GM21786 (cell line): ENCODE measurements around the gene MCU.

ENCODE experiments used
- ATAC-seq: cut with Tn5 transposase; IDR thresholded peaks from one replicate; pipeline ENCODE4 v1.9.1; 2021; ENCODE audit not compliant: unreplicated experiment

The MCU gene

DNA sequence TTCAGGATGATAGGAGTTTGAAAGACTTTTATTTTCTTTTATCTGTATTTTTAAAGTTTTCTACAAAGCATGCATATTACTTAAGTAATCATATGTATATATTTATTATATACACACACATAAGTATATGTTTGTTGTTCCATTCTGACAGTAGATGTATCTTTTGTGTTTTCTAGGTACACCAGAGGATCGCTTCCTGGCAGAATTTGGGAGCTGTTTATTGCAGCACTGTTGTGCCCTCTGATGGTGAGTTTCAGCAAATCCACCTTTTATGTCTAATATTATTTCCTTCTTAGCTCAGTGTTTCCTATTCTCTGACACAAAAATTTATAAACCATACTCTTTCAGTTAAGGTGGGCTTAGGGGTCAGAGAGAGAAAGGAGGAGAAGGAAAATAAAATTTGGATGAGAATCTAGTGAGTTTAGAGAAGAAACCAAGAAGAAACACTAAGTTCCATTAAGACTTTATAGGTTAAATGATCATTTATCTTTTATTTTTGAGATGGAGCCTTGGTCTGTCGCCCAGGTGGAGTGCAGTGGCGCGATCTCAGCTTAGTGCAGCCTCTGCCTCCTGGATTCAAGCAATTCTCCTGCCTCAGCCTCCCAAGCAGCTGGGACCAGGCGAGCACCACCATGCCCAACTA, 142.4 kb downstream of the MCU start:
- no peak for ATAC-seq

DNA sequence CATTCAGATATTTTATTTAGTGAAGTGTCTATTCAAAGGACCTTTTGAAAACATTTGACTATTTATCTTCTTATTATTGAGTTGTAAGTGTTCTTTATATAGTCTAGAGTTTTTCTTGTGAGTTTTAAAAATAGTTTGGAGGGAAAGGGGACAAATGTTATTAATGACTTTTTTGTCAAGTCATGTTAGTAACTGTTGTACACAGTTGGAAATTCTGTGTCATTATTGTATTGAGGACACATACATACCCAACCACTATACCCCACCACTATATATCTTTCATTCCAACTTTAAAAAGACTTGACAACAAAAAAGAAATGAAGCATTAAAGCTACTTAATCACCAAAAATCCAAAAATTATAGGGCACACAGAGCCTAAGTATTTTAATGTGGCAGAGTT, 148.4 kb downstream of the MCU start:
- no peak for ATAC-seq

DNA sequence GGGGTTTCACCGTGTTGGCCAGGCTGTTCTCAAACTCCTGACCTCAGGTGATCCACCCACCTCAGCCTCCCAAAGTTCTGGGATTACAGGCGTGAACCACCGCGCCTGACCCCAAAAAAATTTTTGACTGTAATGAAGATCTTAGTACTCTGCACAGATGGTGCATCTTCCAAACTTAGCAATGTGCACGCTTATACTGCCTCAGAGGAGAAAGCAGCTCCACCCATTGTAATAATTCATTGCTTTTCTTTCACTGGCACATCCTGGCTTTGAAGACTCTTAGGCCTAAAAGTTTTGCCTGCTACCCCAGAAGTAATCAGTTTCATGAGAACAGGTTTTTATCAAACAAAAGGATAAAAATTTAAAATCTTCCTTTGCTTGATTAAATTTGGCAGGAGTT, 149.5 kb downstream of the MCU start:
- no peak for ATAC-seq

DNA sequence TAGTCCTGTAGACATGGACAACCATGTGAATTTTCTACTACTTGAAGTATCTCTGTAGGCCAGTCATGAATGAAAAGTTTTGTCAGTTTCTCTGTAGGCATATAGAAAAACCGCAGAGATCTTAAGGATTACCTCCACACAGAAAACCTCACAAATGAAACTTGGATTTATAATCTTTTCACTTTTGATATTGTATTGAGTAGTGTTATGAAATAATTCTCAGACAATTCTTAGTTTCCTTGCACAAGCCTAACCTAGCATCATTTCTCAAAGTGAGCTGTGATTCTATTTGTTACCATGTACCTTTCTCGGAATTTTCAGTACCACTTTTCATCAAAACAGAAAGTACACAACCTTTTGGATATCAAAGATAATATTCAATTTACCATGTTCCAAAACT, 150.2 kb downstream of the MCU start:
- ATAC-seq = no peak

DNA sequence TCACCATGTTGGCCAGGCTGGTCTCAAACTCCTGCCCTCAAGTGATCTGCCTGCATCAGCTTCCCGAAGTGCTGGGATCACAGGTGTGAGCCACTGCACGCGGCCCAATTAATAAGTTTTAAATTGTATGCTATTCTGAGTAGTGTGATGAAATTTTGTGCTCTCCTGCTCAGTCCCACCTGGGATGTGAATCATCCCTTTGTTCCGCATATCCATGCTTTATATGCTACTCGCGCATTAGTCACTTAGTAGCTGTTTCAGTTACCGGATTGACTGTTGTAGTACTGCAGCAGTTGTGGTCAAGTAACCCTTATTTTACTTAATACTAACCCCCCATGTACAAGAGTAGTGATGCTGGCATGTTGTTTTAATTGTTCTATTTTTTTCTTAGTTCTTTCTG, 154.3 kb downstream of the MCU start:
- no peak for ATAC-seq

DNA sequence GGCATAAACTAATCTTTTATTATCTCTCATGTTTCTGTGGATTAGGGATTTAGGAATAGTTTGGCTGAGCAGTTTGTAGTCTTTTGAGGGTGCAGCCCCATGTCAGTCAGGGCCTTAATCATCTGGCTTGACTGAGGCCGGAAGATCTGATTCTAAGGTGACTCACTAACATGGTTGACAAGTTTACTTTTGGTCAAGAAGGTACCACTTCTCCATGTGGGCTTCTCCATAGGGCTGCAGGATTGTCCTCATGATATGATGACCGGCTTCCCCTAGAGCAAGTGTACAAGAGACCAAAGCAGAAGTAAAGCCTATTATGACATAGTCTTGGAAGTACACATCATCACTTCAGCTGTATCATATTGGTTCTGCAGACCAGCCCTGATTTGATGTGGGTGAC, 155.7 kb downstream of the MCU start:
- no peak for ATAC-seq

DNA sequence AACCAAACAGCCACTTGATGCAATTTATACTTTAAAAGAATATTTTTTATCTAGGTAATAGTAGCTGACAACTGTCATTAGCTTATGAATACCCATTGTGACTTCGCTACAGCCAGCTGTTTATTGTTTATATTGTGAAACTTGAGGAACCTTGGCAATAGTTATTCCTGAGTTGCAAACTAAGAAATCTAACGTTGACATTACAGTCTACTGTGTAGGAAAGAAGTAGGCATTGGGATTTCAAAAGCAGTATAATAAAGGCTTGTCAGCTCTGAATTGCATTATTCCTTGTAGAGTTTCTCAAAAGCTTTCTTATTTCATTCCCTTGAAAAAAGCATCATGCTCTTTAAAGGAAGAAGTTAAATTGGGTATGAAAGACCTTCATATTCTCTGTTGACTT, 158.9 kb downstream of the MCU start:
- no peak for ATAC-seq

DNA sequence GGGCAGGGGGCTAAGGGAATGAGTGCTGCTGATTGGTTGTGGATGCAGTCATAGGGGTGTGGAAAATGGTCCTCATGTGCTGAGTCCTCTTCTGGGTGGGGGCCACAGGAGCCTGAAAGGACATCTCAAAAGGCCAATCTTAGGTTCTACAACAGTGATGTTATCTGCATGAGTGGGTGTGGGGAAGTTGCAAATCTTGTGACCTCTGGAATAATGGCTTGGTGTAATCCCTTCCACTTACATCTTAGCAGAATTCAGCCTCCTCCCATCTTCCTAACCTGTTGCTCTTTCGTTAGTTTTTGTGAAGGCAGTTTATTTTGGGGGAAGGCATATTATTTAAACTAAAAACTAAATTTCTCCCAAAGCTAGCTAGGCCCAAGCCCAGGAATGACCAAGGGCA, 159.6 kb downstream of the MCU start:
- ATAC-seq = no peak

DNA sequence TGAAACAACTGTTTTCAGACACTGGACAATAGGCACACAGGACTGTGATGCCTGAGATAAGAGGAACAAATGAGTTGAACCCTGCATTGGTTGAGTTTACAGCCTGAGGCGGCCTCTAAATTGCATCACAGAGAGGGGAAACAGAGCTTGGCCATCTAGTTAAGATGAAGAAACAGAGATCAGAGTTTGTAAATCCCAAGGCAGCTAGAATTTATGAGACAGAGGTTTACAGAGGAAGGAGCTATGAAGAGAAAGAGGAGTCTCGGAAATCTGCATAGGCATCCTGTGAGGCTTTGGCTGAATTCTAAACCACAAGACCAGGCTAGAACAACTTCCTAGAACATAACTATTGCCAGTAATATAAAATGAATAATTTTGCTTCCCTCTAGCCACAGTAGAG, 160.6 kb downstream of the MCU start:
- ATAC-seq = no peak

DNA sequence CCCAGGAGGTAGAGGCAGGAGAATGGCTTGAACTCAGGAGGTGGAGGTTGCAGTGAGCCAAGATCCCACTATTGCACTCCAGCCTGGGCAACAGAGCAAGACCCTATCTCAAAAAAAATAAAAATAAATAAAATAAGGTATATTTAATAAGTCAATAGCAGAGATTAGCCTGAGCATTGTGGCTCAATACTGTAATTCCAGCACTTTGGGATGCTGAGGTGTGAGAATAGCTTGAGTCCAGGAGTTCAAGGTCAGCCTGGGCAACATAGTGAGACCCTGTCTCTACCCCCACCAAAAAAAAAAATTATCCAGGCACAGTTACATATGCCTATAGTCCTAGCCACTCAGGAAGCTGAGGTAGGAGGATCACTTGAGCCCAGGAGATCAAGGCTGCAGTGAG, 163.2 kb downstream of the MCU start:
- no peak for ATAC-seq

DNA sequence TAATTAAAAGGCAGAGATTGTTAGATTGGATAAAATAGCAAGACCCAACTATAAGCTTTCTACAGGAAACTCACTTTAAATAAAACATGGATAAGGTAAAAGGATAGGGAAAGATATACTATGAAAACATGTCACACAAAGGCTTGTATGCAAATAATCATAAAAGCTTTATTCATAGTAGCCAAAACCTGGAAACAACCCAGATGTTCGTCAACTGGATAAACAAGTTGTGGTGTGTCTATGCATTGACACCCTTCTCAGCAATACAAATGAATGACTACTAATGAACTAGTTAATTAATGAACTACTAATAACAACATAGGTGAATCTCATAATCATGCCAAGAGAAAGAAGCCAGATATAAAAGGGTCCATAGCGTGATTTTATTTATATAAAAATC, 163.8 kb downstream of the MCU start:
- no peak for ATAC-seq

DNA sequence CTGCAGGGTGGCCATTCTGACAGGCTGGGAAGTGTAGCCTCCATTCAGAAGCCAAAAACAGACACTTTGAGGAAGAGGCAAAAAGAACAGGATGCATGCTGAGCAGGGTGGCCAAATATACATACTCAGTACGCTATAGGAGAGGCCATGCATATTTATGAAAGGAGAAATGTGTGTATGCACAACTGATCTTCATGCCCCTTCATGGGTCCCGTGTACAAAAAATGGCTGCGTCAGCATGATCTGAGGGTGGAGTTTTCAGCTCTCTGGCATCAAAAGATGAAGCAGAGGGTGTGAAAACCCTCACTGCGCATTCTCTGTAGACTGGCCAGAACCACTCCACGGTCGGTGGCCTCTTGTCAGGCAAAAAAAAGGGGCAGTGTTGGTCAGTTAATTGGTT, 166.1 kb downstream of the MCU start:
- ATAC-seq = no peak

DNA sequence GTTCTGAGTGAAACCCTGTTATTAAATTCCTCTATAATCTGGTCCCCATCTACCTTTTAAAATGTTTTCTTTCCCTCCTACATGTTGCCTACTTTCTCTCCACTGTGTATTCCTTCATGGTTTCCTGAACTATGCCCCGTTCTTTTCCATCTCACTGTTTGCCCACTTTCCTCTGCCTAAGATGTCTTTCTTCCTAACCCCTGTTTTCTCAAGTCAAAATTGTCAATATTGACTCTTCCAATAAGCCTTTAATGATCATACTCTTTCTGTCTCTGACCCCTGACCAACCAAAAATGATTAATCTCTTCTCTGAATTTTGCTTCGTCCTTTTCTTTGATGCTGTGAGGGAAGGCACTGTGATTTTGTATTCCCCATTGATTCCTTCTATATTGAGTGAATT, 171.0 kb downstream of the MCU start:
- no peak for ATAC-seq

DNA sequence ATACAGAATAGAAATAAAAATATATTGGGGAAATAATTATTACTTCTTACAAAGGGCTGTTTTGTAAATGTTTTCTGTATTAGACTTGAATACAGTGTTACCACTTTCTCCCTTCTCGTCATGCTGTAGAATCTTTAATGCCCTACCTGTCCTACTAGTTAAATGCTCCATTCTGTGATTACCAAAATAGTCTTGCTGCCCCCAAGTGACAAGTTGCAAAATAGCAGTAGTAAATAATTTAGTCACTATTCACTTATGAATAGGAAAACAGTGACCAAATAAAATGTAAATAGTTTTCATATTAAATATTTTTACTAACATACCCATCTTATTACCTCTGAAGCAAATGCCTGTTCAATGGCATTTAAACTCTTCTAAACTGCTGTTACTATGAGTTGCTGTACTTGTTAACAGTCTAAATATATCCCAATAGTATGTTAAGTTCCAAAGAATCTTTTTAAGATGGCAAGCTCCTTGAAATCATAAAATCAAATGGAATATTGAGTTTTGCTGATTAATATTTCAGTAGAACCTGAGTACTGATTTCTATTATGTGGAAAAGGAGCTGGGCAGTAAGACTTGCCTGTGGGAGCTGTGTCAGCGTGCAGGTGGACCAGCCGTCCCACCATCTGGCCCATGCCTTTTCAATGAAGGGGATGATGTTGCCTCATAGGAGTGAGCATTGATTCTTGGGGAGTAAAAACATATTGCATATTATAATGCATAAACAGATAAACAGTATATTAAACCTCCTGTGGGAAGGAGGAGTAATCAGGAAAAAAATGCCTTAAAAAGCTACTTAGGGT, 183.5 kb downstream of the MCU start:
- ATAC-seq = no peak

DNA sequence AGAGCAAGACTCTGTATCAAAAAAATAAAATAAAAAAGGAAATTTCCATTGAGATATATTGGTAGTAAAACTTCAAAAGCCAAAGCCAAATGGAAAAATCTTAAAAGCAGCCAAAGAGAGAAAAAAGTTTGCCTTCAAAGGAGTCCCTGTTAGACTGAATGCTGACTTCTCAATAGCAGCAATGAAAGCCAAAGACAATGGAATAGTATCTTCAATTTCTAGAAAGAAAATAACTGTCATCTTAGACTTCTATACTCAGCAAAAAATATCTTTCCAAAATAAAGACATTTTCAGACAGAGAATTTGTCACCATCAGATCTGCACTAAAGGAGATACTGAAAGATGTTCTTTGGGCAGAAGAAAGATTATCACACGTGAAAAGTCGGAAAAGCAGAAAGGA, 187.3 kb downstream of the MCU start:
- no peak for ATAC-seq

DNA sequence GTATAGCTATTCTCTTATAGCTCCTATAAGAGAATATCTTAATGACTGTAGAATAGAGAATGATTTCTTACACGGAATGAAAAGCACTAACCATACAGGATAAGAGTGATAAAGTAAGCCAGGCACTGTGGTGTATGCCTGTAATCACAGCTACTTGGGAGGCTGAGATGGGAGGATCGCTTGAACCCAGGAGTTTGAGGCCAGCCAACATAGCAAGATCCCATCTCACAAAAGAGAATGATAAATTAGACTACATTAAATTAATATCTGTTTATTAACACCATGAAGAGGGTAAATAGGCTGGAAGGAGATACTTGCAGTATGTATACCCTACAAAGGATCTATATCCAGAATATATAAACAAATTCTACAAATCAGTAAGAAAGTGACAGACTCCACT, 189.3 kb downstream of the MCU start:
- ATAC-seq = no peak

DNA sequence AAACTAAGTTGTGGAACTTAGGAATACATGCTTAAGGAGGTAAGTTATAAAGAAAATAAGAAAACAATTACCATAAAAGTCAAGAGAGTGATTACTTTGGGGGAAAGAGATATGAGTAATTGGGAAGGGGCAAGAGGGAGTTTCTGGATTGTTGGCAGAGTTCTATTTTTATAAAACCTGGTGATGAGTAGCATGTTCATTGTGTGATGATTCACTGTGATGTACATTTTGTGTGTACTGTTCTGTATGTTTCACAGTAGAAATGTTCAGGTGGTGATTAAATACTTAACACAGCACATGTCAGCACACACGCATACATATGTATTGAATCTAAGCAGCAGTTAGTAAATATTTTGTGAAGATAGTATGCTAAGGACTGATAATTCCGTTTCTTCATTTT, 191.9 kb downstream of the MCU start:
- ATAC-seq = no peak

DNA sequence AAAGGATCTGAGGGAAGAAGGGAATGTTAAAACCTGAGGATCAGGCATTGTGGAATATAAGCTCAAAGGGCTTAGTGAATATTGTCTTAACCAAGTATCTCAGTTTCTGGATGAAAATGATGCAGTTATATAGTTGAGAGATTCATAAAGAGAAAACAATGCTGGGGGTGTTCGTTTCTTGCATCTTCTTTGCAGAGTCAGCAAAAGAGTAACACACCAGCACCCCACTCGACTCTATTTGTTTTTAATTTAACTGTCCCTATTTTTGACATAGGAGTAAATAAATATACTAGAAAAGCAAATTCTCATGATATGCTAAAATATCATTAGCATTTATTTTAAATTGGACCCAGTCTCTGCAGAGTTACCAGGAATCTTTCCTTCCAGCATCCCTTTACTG, 194.0 kb downstream of the MCU start:
- ATAC-seq = no peak

DNA sequence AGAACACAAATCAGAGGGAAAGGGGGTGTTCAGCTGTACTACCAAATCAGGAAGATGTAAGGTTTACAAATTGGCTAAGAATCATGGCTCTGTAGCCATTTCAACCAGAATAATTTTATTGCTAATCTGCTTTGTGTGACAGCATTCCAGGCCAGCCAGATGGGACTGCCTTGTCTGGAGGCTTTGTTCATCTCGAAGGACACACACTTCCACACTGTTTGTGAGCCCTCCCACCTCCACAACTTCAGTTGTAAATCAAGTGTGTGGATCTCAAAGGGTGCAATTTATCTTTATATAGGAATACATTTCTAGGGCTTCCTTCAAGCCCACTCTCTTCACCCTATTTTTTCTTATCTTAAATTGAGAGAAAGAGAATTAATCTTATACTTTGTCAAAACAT, 194.7 kb downstream of the MCU start:
- no peak for ATAC-seq

DNA sequence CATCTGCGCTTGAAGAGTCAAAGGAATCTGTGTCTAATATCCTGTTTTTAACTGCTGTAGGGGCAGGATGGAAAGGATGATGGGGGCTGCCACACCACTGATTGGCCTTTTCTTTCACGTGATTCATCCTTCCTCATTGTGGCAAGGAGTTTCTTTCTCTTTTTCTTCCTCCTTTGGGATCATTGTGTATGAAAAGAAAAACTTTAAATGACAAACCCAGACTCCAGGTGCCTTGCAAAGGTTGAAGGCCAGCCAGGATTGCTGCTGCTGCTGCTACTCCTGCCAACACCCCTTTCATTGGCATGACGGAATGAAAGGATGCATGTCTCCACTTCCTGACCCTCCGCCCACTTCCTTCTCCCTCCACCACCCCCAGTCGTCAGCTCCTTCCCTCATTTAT, 195.1 kb downstream of the MCU start:
- no peak for ATAC-seq

DNA sequence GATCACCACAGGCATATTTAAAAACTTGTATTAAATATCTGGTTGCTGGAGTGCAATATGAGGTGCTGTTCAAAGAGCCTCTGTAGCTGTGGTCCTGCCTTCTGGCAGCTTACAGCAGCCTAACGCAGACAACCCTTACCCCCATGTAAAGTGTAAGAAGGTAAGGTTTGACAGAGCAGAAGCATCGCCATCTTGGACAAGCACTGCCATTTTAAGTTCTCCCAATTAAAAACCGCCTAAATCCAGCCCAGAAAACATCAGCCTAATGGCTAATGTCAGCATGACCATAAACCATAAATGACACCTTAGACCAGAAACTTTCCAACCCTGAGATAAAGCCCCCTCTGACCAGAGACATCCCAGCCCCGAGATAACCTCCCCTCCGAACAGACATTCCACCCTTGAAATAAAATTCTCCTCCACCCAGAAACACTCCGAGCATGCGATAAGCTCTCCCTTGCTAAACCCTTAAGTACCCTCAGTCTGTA, 196.3 kb downstream of the MCU start:
- no peak for ATAC-seq

DNA sequence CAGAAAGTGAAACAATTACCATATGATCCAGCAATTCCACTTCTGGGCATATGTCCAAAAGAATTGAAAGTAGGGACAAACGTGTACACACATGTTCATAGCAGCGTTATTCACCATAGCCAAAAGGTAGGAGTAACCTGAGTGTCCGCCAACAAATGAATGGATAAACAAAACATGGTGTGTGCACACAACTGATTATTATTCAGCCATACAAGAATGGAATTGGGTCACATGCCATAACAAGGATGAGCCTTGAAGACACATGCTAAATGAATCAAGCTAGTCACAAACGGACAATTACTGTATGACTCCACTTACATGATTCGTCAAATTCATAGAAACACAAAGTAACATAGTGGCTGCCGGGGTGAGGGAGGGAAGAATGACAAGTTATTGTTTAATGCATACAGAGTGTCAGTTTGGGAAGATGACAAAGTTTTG, 197.5 kb downstream of the MCU start:
- no peak for ATAC-seq

DNA sequence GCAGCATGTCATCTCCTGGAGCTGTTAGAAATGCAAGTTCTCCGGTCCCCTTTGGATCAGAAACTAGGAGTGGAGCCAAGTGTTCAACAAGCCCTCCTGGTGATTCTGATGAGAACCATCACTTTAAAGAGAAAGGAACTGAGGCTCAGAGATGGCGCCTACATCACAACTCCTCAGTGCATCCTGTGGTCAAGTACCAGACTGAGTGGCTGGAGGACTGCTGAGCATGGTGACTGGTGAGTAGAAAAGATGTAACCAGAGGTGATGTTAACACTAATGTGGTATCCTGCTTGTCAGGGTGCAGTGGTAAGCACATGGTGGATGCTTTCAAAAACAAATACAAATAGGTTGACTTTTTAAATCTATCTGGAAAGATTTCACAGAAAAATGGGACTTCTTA, 198.1 kb downstream of the MCU start:
- ATAC-seq = no peak
